ENCODE results near the gene PDSS2. TPM values are rescaled to one million over a fixed set of nuclear protein-coding genes. Genes with fewer than 3 reads are reported as not detected.
A peak's percentile ranks its signal among the peaks of the same experiment; 100 is the strongest.
"Not testable (repeated sequence)": the region's sequence is repeated elsewhere in the genome, so short reads cannot be mapped to it uniquely, and the experiment has no call there.

PDSS2 gene
- total RNA-seq, 4 donors from 2014 or later, result 18.6 to 32.3 (median 25.6) TPM

- TF ChIP-seq POLR2A (IDR thresholded peaks at IDR 0.05) (no peak), CTCF (IDR thresholded peaks at IDR 0.05) (no peak)
- H3K27me3 ChIP-seq, result no peaks in the 10 kb centered on the region
- no peak for DNase-seq
- intact Hi-C loops (cut with DNase I), result no loop called here
- H3K36me3 ChIP-seq, result no peaks in the 10 kb centered on the region
- no peaks in the 10 kb centered on the region for H3K4me1 ChIP-seq
- H3K9me3 ChIP-seq, result no peaks in the 10 kb centered on the region
- 92 to 96% methylated on average over 3 of the region's 3 CpGs for WGBS, 2 donors
- H3K4me3 ChIP-seq (replicated peaks in 1 of 3), result no peak overlapping the region
- no peak overlapping the region for H3K27ac ChIP-seq
Measured at GRCh38 chr6:107196152-107196551, 263.2 kb downstream of the PDSS2 start.

GRCh38 chr6:107194723-107195122 lies 264.6 kb downstream of the PDSS2 start:
- H3K4me3 ChIP-seq (replicated peaks in 1 of 3); intact Hi-C loops (cut with DNase I); H3K9me3 ChIP-seq; H3K36me3 ChIP-seq; H3K27me3 ChIP-seq; H3K4me1 ChIP-seq: not testable (repeated sequence)
- DNase-seq, result peak; percentile 57 to 58
- 51 to 58% methylated on average over 8 of the region's 8 CpGs for WGBS, 2 donors
- peak overlapping the region in 1 of 3 donors; percentile 37 for H3K27ac ChIP-seq

- H3K4me1 ChIP-seq, result no peaks in the 10 kb centered on the region
- intact Hi-C loops (cut with DNase I), result no loop called here
- DNase-seq, result peak in 1 of 2 donors; percentile 20
- no peak overlapping the region for H3K4me3 ChIP-seq (replicated peaks in 1 of 3)
- TF ChIP-seq POLR2A (IDR thresholded peaks at IDR 0.05) (no peak), CTCF (IDR thresholded peaks at IDR 0.05) (no peak)
- WGBS, 2 donors, result 53 to 73% methylated on average over 4 of the region's 4 CpGs
- no peaks in the 10 kb centered on the region for H3K36me3 ChIP-seq
- H3K27me3 ChIP-seq, result no peaks in the 10 kb centered on the region
- H3K9me3 ChIP-seq, result no peaks in the 10 kb centered on the region
- no peak overlapping the region for H3K27ac ChIP-seq
Measured at GRCh38 chr6:107192830-107193229, 266.5 kb downstream of the PDSS2 start.

GRCh38 chr6:107187630-107188029 lies 271.7 kb downstream of the PDSS2 start:
- Histone ChIP-seq H3K4me1 (no peaks in the 10 kb centered on the region), H3K27ac (no peak overlapping the region), H3K36me3 (no peaks in the 10 kb centered on the region), H3K4me3 (replicated peaks in 1 of 3) (no peak overlapping the region), H3K27me3 (no peaks in the 10 kb centered on the region), H3K9me3 (no peaks in the 10 kb centered on the region)
- DNase-seq, result no peak
- TF ChIP-seq CTCF (IDR thresholded peaks at IDR 0.05) (no peak), POLR2A (IDR thresholded peaks at IDR 0.05) (no peak)
- WGBS, 2 donors, result 65 to 78% methylated on average over 6 of the region's 6 CpGs
- intact Hi-C loops (cut with DNase I), result no loop called here

- no peaks in the 10 kb centered on the region for H3K36me3 ChIP-seq
- H3K4me3 ChIP-seq (replicated peaks in 1 of 3), result no peak overlapping the region
- 91 to 98% methylated on average over 1 of the region's 1 CpG for WGBS, 2 donors
- intact Hi-C loops (cut with DNase I), result no loop called here
- no peaks in the 10 kb centered on the region for H3K9me3 ChIP-seq
- H3K4me1 ChIP-seq, result no peaks in the 10 kb centered on the region
- H3K27ac ChIP-seq, result no peak overlapping the region
- DNase-seq, result no peak
- no peak for TF ChIP-seq POLR2A (IDR thresholded peaks at IDR 0.05)
- no peak for TF ChIP-seq CTCF (IDR thresholded peaks at IDR 0.05)
- H3K27me3 ChIP-seq, result no peaks in the 10 kb centered on the region
Measured at GRCh38 chr6:107186047-107186446, 273.3 kb downstream of the PDSS2 start.
